GM23338 (cell line): ENCODE measurements around the gene HCN2. TPM values are rescaled to one million over a fixed set of nuclear protein-coding genes. Genes with fewer than 3 reads are reported as not detected.
A peak's percentile ranks its signal among the peaks of the same experiment; 100 is the strongest.

Source experiments
- ATAC-seq: fragments of 200-7000 bp; cut with Tn5 transposase; 3 replicates; pipeline ENCODE4 v1.9.1; 2020
- DNase-seq: peaks from one replicate; pipeline ENCODE4 v3.0.0-alpha.2; 2015; ENCODE audit warnings: low spot score
- H2AFZ ChIP-seq: fragments of 200-600 bp; sonication (generic); 2 replicates; pipeline ENCODE4 v1.8.0; 2016; ENCODE audit warnings: antibody characterized with exemption, mild to moderate bottlenecking, moderate library complexity
- H3F3A ChIP-seq: fragments of 200-600 bp; sonication (generic); replicated peaks from 2 replicates; pipeline ENCODE4 v1.8.0; 2017; ENCODE audit warnings: antibody characterized with exemption, mixed run types, low read depth
- H3K27ac ChIP-seq: fragments of 200-600 bp; sonication (generic); 2 replicates; pipeline ENCODE4 v1.6.1; 2016; ENCODE audit warnings: low read depth
- H3K27me3 ChIP-seq: fragments of 200-600 bp; sonication (generic); 2 replicates; pipeline ENCODE4 v1.8.0; 2016; ENCODE audit warnings: mild to moderate bottlenecking, mixed run types, moderate library complexity; ENCODE audit not compliant: insufficient read depth
- H3K36me3 ChIP-seq: fragments of 200-600 bp; sonication (generic); 2 replicates; pipeline ENCODE4 v1.8.0; 2016; ENCODE audit warnings: mild to moderate bottlenecking; ENCODE audit not compliant: insufficient read depth
- H3K4me1 ChIP-seq: fragments of 200-600 bp; sonication (generic); 2 replicates; pipeline ENCODE4 v1.8.0; 2016; ENCODE audit warnings: mild to moderate bottlenecking, moderate library complexity; ENCODE audit not compliant: insufficient read depth
- H3K4me2 ChIP-seq: fragments of 200-600 bp; sonication (generic); 2 replicates; pipeline ENCODE4 v1.7.1; 2017; ENCODE audit warnings: mixed run types
- H3K4me3 ChIP-seq: fragments of 200-600 bp; sonication (generic); 2 replicates; pipeline ENCODE4 v1.6.1; 2016; ENCODE audit warnings: mixed run types
- H3K79me2 ChIP-seq: fragments of 200-600 bp; sonication (generic); replicated peaks from 2 replicates; pipeline ENCODE4 v1.8.0; 2017; ENCODE audit warnings: mild to moderate bottlenecking; ENCODE audit not compliant: insufficient read depth
- H3K9me2 ChIP-seq: fragments of 200-600 bp; sonication (generic); 2 replicates; pipeline ENCODE4 v1.8.0; 2017; ENCODE audit not compliant: insufficient read depth
- H4K20me1 ChIP-seq: fragments of 200-600 bp; sonication (generic); replicated peaks from 2 replicates; pipeline ENCODE4 v1.8.0; 2017; ENCODE audit warnings: mild to moderate bottlenecking; ENCODE audit not compliant: insufficient read depth
- H3K27ac Mint-ChIP-seq: 2 replicates; pipeline ENCODE4 v1.8.0; 2020; ENCODE audit warnings: inconsistent platforms, mild to moderate bottlenecking, moderate library complexity, mixed read lengths
- H3K27me3 Mint-ChIP-seq: 3 replicates; pipeline ENCODE4 v1.8.0; 2022; ENCODE audit warnings: low read depth, mild to moderate bottlenecking, moderate library complexity, mixed read lengths, inconsistent platforms; ENCODE audit not compliant: insufficient read depth, poor library complexity
- H3K36me3 Mint-ChIP-seq: 3 replicates; pipeline ENCODE4 v1.8.0; 2021; ENCODE audit warnings: low read depth, mild to moderate bottlenecking, inconsistent platforms, moderate library complexity, mixed read lengths
- H3K4me1 Mint-ChIP-seq: 3 replicates; pipeline ENCODE4 v1.8.0; 2020; ENCODE audit warnings: mild to moderate bottlenecking, inconsistent platforms, mixed read lengths
- H3K4me3 Mint-ChIP-seq: 3 replicates; pipeline ENCODE4 v1.8.0; 2021; ENCODE audit warnings: moderate library complexity, mild to moderate bottlenecking, inconsistent platforms, mixed read lengths
- H3K9me3 Mint-ChIP-seq: 3 replicates; pipeline ENCODE4 v1.8.0; 2020; ENCODE audit warnings: moderate library complexity, mild to moderate bottlenecking, inconsistent platforms, mixed read lengths
- CREB1 ChIP-seq: fragments of 250-450 bp; sonication (Bioruptor Pico); IDR thresholded peaks from 2 replicates; pipeline ENCODE4 v1.5.0; 2020; ENCODE audit warnings: low read depth, mild to moderate bottlenecking, moderate library complexity
- EZH2 ChIP-seq: fragments of 200-600 bp; sonication (generic); IDR thresholded peaks from one replicate; pipeline ENCODE4 v1.8.0; 2017; ENCODE audit warnings: antibody characterized with exemption, mild to moderate bottlenecking, low read depth; ENCODE audit not compliant: unreplicated experiment
- JUNB ChIP-seq: IDR thresholded peaks from one replicate; pipeline ENCODE4 v1.6.1; 2016; ENCODE audit warnings: antibody characterized with exemption; ENCODE audit not compliant: unreplicated experiment
- NANOG ChIP-seq: IDR thresholded peaks from 2 replicates; pipeline ENCODE4 v1.6.1; 2016; ENCODE audit warnings: antibody characterized with exemption, borderline replicate concordance
- POLR2AphosphoS5 ChIP-seq: IDR thresholded peaks from 2 replicates; pipeline ENCODE4 v1.6.1; 2016; ENCODE audit warnings: antibody characterized with exemption, low read depth
- REST ChIP-seq: IDR thresholded peaks from one replicate; pipeline ENCODE4 v1.6.1; 2018; ENCODE audit warnings: antibody characterized with exemption; ENCODE audit not compliant: unreplicated experiment
- ZNF114 ChIP-seq: fragments of 250-450 bp; sonication (Bioruptor Pico); IDR thresholded peaks from 2 replicates; pipeline ENCODE4 v1.5.0; 2020; ENCODE audit warnings: mild to moderate bottlenecking, moderate library complexity
- ZNF331 ChIP-seq: fragments of 250-450 bp; sonication (Bioruptor Pico); IDR thresholded peaks from 2 replicates; pipeline ENCODE4 v1.5.0; 2020; ENCODE audit warnings: low read depth, mild to moderate bottlenecking, moderate library complexity
- ZNF462 ChIP-seq: fragments of 250-450 bp; sonication (Bioruptor Pico); IDR thresholded peaks from 2 replicates; pipeline ENCODE4 v1.5.0; 2020; ENCODE audit warnings: mild to moderate bottlenecking, moderate library complexity
- polyA plus RNA-seq: library from polyadenylated mRNA; unstranded; fragments of >200 nt; fragmentation: Nextera tagmentation; extraction: Ambion mirVana; gene quantifications from 2 replicates; pipeline ENCODE4 v1.2.1, GENCODE V29; 2016
- total RNA-seq: library from RNA; depleted of rRNA; stranded (reverse); fragments of >200 nt; shearing (Covaris generic); gene quantifications from 2 replicates; pipeline ENCODE4 v1.2.3, GENCODE V29; 2014

Gene HCN2
- total and polyA plus RNA-seq, 2 experiments from 2014 or later: 0.06 to 2.9 TPM

DNA sequence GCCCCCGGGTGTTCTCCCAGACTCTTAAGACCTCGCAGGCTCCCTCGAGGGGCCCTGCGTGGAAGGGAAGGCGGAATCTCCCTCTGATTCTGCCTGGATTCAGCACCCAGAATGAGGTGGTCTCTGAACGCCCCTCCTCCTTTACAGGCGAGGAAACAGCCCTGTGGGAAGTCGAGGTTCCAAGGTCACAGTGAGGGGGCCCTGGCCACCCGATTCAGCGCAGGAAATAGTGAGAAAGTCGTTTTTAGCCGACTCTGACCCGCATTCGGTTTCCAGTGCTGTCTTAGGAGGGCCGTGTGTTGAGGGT is 16.2 kb upstream of the HCN2 start (continued):
- no peak for TF ChIP-seq REST
- no peak for TF ChIP-seq EZH2
- TF ChIP-seq JUNB: no peak

DNA sequence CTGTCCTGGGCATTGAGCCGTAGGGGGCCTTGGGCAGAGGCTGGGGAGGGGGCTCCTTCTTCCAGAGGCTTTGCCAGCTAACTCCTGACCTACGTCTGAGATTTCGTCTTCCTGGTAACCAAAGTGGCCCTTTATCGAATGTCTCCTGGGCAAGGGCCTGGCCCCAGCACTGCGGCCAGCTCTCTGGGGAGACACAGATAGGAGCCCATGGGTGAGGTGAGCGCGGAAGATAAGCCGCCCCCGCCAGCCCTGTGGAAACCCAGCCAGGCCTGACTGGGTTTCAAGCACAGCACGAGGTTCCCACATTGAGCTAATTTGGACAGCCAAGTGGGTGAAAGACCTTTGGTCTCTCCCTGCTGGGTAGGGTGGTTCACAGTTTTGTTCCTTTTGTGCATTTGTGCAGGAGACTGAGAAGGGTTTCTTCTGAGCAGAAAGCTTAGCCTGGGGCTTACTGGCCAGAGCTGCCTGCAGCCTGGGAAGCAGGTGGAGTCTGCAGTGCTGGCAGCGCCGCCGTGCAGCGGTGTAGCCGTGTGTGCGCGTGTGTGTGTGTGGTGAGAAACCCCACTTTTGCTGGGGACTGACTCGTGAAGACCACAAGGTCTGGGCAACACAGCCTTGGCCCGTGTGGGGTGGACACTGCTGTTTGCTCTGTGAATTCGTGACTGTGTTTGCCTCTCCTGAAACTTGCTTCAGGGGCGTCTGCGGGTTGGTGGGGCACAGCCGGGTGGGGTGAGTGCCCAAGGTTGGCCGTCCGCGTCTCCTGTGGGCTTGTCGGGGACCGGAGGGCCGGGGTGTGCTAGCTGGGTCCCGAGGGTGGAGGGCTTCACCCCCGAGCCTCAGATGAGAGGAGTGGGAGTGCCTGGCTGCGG is 14.8 kb upstream of the HCN2 start:
- Histone ChIP-seq H3K4me3 (peak overlapping the region; percentile 96), H3K36me3 (no peaks in the 10 kb centered on the region), H3K27ac (peak overlapping the region; percentile 63; the same call in 1 of the 2 replicates), H4K20me1 (peaks cover 49% of the 10 kb centered on the region), H3K27me3 (no peaks in the 10 kb centered on the region), H3K79me2 (peaks cover 75% of the 10 kb centered on the region), H3K9me2 (no peaks in the 10 kb centered on the region), H2AFZ (no peak overlapping the region), H3K4me2 (peak overlapping the region; percentile 100), H3K4me1 (peaks cover 18% of the 10 kb centered on the region), H3F3A (peaks cover 17% of the 10 kb centered on the region; the same call in 1 of the 2 replicates)
- Mint-ChIP-seq H3K4me3 (peak overlapping the region; percentile 90), H3K27ac (peak overlapping the region; percentile 72; the same call in 1 of the 2 replicates), H3K36me3 (peaks cover 33% of the 10 kb centered on the region), H3K27me3 (peaks cover 36% of the 10 kb centered on the region), H3K9me3 (peaks cover 8% of the 10 kb centered on the region), H3K4me1 (peaks cover 25% of the 10 kb centered on the region)
- ATAC-seq (no peak), DNase-seq (peak; percentile 16)
- TF ChIP-seq REST (no peak), ZNF114 (CRISPR knock-in tag) (no peak), NANOG (no peak), JUNB (no peak), CREB1 (no peak), ZNF331 (CRISPR knock-in tag) (no peak), ZNF462 (CRISPR knock-in tag) (no peak), POLR2AphosphoS5 (no peak)
